ENCODE data around the gene OR9A2.
A peak's percentile ranks its signal among the peaks of the same experiment; 100 is the strongest.
"Not testable (repeated sequence)": the region's sequence is repeated elsewhere in the genome, so short reads cannot be mapped to it uniquely, and the experiment has no call there.

The OR9A2 gene

DNA sequence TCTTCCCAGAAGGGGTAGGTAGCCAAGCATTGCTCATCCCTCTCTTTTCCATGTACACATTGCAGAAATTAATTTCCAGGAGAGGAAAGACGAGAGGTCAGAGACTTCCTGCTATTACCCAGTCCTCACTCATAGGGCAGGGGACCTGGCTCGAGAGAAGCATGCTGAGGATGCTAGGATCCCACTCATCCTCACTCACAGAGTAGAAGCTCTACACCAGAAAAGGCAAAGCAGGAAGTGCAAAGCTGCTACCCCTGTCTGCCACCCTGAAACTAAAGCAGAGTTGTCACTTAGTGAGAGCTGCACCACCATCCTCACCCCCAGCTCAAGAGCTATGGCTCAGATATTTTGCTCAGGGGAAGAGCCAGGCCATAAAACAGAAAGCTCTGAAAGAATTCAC is 9.9 kb downstream of the OR9A2 start:
- FAIRE-seq = no peak

DNA sequence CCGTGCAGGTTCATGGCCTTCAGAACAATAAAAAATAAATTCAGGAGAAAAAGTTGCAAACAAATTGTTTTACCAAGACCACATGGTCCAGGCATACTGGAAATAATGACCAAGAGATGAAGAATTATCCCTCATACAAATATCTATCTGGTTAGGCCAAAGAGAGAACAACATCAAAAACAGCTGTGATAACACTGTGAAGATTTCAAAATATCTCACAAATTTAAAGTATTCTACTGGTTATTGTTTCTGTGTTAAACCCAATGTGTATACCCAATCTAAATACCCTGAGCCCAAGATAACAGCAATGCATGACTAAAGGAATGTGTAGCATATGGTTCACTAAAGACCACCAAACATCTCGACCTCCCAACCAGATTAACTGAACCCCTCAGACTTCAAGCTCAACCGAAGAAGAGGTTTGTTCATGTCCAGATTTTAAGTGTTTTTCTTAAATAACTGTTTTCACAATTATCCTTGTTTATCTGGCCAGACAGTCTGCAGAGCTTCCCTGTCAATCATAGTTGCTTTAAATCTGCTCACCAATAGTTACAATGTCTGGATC is 10.9 kb downstream of the OR9A2 start:
- no peak for FAIRE-seq

DNA sequence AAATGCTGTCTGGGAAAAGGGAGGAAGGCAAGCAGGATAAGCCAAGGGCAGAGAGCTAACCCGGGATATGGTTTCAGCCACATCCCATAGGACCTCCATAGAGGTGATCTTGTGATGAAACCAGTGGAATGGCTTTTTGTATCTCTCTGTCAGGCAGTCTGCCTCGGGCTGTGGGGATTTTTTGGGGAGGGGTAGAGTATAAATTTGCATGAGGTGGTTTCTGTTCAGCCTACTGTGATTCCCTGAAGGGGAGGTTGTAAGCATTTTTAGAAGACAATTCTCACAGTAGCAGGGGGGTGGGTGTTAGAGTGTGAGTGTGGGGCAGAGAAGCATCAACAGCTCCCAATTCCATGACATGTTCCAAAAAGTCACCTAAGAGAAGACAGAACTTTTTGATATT is 11.8 kb downstream of the OR9A2 start:
- FAIRE-seq = no peak

DNA sequence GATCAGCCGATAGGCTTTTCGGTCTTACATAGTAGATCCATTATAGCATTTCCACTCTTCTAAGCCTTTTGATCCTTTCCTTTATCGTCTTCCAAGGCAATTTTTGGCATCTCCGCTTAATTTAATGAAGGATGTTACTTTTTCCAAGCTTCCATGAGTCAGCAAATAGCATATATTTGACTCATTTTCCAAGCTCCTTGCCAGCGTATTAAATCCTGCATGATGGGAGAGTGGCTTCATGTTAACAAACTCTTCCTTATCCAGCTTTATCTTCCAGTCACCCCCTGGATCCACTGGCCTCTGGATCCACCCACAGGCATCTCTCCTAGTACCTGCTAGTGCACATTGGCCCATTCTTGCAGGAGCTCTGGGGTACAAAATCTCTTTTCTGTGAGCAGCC is 13.0 kb downstream of the OR9A2 start:
- no peak for FAIRE-seq

DNA sequence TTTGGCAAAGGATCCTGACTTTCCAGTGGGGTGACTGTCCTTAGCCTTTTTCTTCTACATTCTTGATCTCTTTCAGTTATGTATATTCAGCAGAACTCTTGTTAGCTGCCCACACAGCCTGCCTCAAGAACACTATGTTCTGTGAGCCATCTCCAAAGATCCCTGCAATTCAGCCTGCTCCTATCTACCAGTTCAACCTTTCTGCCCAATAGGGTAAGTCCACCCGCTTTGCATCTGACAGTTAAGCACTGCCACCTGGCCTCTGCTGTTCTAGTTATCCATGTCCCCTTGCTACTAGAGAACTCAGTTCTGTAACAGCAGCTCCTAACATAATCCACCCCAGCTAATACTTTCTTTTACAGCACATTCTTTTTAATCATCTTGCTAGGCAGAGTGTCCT is 13.5 kb downstream of the OR9A2 start:
- no peak for FAIRE-seq

DNA sequence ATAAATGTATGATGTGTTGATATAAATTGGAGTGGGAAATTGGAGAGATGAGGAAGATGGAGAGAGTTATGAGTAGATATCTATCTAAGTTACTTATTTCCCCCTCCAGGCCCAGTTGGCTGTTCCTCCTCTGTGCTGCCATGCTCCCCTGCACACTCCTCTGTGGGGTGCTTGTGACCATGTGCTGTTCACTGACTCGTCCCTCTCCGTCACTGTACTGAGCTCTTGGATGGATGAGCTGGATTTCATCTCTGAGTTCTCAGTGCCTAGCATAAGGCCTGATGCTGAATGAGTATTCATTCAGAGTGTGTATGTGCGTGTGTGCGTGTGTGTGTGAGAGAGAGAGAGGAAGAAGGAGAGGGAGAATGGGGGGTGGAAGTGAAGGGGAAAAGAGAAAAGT is 14.5 kb downstream of the OR9A2 start:
- no peak for FAIRE-seq

DNA sequence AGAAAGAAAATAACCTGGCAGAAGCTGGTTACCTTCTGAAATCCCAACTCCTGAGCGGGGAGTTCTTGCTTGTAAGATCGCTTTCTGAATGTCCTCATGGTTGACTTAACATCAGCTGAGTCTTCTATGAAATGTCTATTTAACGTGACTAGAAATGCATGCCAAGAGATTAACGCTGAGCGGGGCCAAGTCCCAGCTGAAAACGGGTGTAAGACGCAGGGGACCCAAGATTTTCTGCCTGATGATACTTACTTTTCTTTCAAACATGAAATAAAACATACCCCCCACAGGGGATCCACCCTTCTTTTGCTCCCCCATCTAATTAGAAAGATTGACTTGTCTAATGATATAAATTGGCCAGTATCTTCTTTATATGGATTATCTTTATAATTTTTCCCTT is 14.9 kb downstream of the OR9A2 start:
- FAIRE-seq = no peak

DNA sequence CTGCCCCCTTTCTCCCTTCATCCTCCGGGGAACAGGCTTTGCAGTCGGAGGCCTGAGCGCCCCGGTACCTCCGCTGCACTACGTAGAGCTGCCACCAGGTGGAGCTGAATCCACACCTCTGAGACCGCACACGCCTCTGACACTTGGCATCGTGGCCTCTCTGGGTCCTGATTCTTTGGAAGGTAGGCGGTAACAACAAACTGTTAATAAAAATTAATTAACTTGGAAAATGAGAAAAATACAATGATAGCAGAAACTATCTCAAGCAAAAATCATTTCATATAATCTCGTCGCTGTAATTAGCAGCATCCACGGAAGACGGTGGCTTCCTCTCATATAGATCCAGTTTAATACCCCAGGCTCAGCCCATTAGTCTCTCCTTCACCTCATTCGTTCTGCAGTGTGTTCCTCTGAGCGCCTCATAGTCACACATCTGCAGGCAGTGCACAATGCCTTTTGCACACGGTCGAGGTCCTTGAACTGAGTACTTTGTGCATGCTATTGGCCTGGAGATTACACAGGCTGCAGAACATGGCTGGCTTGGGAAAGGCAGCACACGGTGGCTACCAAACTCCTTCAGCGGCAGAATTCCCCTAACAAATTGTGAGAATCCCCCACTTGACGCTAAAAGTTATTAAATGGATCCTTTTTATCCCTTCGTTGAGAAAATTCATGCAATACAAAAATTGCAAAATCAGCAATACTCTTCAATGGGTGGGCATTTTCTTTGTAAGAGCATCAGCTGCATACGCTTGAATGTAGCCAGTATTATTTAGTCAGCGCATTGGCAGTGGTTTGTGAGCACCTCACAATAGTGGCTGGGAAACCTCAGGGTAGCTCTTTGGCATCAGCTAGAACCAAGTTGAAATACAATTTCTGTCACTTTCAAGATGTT is 18.7 kb downstream of the OR9A2 start:
- FAIRE-seq = peak; percentile 14

DNA sequence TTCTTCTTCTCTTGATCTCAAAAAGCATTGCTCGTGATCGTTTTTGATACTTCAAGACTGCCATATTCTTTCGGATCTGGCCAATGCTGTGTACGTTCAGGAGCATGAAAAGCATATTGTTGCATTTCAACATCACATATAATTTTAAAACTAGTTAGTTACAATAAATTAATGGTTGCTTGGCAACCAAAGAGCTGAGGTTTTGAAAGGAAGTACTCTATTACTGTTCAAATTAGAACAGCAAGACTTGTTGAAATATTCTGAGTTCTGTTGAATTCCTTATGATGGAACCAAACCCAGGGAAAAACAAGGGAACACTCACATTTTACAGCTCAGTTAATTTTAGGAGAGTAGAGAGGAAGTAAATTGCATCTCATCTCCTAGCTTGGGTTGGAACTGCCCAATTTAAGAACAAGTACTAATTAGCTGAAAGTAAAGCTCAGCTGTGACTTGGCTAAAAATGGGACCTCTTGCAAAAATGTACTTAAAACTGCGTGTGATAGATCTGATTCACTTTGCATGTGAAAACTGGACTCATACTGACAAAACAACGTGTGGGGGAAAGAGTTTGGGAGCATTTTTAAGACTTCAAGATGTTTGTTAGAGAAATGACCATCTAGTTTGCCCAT is 21.2 kb downstream of the OR9A2 start:
- no peak for FAIRE-seq

DNA sequence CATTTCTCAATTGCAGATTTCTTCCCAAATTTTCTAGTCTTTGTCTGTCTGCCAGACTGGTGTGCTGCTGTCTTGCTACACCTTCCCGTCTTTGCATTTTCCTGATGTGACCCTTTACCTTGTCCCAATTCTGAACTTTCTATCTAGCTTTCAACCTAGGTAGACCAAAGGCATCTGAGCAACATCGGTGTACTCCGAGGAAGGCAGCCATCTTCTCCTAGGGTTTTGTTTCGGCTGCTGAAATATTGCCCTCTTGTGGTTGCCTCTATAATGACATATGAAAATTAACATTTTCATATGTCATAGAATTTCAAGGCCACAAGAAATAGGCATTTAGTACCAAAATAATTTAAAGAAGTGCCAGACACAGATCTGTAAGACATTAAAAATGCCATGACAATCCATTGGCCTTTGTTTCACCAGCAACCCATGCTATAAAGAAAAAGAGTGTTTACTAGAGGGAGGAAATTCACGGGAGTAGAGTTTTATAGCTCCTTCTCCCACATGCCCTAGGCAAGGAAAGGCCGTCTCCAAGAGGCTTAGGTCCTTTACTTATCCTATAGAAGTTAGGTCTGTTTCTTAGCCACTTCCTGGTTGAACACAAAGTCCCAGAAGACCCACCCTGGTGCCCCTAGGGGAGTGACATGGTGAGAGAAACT is 23.4 kb downstream of the OR9A2 start:
- peak; percentile 96 for FAIRE-seq

DNA sequence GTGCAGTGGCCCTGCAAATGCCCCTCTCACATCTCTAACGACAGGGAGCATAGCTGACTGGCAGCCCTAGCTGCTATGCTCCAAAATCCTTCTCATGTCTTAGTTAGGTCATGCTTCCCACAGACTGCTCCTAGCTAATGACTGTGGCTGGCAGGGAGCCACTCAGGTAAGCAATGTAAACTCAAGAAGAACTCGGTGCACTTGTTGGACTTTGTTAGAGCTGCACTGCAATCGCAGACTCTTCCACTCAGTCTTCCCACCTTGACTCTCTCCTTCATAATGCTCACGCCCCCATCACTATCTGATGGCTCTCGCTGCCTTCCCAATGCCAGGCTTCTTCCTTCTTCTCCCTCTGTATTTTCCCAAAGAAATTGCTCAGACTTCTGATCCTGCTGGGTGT is 24.0 kb downstream of the OR9A2 start:
- no peak for FAIRE-seq

DNA sequence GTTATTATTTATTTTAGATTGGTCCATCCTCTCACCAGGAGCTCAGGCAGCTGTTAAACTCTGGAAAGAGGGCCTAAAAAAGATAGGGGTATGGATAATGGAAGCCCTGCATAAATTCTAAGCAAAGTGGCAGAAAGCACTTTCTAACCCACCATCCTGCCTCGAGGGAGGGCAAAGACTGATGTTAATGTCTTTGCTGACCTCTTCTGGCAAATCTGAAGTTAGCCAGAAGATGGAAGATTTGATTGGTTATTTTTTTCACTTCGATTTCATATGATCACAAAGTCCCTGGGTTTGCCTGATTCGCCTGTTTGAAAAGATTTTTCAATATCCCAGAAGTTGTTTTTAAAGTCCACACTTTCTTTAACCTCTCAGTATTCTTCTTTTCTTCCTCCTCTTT is 24.8 kb downstream of the OR9A2 start:
- FAIRE-seq = peak; percentile 80

DNA sequence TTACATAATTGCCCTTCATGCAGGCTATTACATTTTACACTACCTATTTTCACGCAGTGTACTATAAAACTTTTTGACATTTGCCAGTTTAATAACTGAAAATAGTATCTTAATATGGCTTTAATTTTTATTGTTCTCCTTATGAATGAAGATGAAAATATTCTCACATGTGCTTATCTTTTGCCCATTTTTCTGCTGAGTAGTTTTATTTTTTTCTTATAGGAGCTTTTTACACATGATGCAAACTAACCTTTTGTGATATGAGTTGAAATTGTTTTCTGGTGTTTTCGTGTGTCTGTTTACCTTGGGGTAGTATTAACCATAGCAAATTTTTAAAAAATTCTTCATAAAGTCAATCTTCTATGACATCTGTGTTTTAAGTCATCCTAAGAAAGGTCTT is 26.3 kb downstream of the OR9A2 start:
- no peak for FAIRE-seq

DNA sequence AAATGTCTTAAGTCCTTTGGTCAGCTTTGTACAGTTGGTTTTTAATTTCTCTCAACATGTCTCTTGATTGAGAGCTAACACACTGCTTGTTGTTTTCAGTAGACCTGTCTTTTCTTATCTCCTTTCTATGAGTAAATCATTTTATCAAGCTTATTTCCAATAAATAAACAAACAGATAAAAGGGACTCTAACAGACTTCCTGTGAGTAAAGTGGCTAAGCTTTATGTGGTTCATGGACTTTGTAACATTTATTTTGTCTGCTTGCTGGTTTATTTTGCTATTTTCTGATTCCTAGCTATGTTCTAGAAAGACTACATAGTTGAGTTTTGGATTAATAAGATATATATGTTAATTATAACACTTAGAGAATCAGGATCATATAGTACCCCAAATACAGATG is 27.1 kb downstream of the OR9A2 start:
- no peak for FAIRE-seq

DNA sequence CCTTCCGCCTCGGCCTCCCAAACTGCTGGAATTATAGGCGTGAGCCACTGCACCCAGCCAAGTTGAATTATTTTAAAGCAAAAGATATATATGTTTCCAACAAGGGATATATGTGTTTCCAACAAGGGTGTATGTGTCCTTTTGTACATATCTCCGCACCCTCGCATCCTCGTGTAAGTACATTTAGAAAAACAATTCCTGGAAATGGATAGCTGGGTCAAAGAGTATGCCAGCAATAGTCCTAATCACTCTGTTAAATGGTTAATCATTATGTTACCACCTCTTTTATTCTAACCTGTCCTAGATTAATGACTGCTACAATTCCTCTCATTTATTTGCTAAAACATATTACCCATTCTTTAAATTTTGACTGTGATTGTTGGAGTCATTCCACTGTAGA is 28.0 kb downstream of the OR9A2 start:
- FAIRE-seq = no peak

DNA sequence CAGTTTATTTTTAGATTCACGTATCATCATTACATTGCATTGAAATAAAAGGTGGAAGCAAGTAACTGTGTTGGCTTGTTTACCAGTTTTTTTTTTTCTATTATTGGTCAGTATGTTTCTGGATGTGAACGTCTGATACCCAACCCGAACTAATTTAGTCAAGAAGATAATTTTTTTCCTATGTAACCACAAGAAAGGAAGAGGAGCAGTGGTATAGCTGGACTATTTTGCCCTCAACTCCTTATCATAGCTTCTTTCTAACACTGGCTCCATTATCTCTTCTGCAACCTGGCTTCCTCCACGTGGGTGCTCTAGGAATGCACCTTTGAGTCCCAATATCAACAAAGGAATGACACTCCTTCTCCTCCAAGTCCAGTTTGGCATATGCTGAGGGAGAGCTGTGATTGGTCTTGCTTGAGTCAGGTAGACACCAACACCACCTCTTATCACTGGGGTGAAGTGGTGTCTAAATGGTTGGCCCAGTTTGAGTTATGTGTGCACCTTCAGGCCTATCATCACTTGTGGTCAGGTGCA is 29.4 kb downstream of the OR9A2 start:
- no peak for FAIRE-seq

DNA sequence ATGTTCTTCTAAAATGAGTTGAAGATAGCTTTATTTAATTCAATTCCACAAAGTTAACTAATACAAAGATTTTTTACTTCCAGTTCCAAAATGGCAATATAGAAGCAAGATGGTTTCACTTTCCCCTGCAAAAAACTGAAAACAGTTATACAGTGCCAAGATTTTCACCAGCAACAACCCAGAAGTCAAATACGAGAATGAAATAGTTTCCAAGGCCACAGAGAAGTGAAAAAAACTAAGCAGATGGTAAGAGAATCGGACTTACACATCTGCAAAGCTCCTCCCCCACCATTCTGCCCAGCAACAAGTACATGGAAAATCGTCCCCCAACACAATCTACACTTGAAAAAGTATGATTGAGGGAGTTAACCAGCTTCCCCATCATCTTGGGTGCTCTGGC is 34.5 kb downstream of the OR9A2 start:
- no peak for FAIRE-seq

DNA sequence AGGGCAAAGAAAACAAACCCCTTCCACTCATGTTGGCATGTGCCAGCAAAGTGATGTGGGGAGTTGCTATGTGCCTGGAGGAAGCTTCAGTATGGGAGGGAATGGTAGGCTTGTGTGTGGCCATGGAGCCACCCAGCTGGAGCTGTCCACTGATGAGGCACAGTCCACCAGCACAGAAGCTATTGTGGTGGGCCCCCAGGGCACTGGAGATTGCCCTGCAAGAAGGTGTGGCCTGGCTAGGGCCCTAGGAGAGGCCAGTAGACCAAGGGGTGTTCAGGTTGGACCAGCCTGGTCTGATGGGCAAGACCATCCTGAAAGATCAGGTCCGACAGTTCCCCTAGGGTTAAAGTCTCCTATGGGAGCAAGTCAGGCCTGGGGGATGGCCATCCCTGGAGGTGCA is 42.6 kb downstream of the OR9A2 start:
- FAIRE-seq = no peak

DNA sequence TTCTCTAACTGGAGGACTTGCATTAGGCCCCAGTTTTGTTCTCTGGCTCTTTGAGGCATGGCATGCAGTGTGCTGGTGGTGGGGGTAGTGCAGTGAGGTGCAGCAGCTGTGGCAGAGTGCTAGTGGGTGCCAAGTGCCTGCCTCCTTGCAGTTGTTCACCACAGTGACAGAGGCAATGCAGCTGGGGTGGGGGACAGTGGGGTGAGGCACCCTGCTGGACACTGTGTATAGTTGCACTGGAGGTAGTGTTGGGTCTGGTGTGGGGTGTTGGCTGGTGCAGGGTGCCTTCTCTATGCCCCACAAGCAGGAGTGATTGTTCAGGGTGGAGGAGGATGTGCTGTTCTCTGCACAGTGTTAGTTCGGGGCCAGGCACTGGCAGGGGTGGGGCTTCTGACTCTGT is 43.1 kb downstream of the OR9A2 start:
- FAIRE-seq = no peak

DNA sequence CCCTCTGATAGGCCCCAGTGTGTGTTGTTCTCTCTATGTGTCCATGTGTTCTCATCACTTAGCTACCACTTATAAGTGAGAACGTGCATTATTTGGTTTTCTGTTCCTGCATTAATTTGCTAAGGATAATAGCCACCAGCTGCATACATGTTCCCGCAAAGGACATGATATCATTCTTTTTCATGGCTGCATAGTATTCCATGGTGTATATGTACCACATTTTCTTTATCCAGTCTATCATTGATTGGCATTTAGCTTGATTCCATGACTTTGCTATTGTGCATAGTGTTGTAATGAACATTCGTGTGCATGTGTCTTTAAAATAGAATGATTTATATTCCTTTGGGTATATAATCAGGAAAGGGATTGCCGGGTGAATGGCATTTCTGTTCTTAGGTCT is 48.5 kb downstream of the OR9A2 start:
- not testable (repeated sequence) for FAIRE-seq
